Liver (tissue), 9 donors: ENCODE measurements around the gene RANBP17. TPM values are rescaled to one million over a fixed set of nuclear protein-coding genes. Genes with fewer than 3 reads are reported as not detected.

Experiments used
- DNase-seq: peaks from one replicate; pipeline ENCODE4 v3.0.0-alpha.2; 2017; ENCODE audit warnings: low spot score
- H3K27ac ChIP-seq, 2 donors: one replicate each; pipeline ENCODE4 v1.7.0; 2013; ENCODE audit warnings: inconsistent platforms in 2 of 2, low read length in 2 of 2, control low read depth in 1 of 2, low read depth in 1 of 2, mild to moderate bottlenecking in 1 of 2
- H3K27me3 ChIP-seq, 4 donors: one replicate each; pipeline versions ENCODE4 v1.6.1 to v1.7.0; 2013; ENCODE audit warnings: low read length in 3 of 4, inconsistent platforms in 1 of 4, mild to moderate bottlenecking in 1 of 4, moderate library complexity in 1 of 4; ENCODE audit not compliant: control insufficient read depth in 4 of 4, insufficient read depth in 4 of 4
- H3K36me3 ChIP-seq, 4 donors: one replicate each; pipeline versions ENCODE4 v1.6.1 to v1.7.0; 2013; ENCODE audit warnings: low read length in 3 of 4, mild to moderate bottlenecking in 3 of 4, low read depth in 1 of 4, moderate library complexity in 1 of 4; ENCODE audit not compliant: control insufficient read depth in 4 of 4, insufficient read depth in 3 of 4
- H3K4me1 ChIP-seq, 4 donors: one replicate each; pipeline versions ENCODE4 v1.6.1 to v1.7.0; 2013; ENCODE audit warnings: low read length in 3 of 4, mild to moderate bottlenecking in 3 of 4, moderate library complexity in 1 of 4; ENCODE audit not compliant: control insufficient read depth in 4 of 4, insufficient read depth in 4 of 4
- H3K4me3 ChIP-seq, 3 donors: one replicate each; pipeline versions ENCODE4 v1.6.1 to v1.7.0; 2013; ENCODE audit warnings: low read length in 3 of 3, control low read depth in 1 of 3, low read depth in 1 of 3, mild to moderate bottlenecking in 1 of 3
- H3K9ac ChIP-seq, 2 donors: one replicate each; pipeline ENCODE4 v1.7.0; 2013; ENCODE audit warnings: low read length in 2 of 2, mild to moderate bottlenecking in 2 of 2, moderate library complexity in 2 of 2, control low read depth in 1 of 2, low read depth in 1 of 2
- H3K9me3 ChIP-seq, 4 donors: one replicate each; pipeline versions ENCODE4 v1.6.1 to v1.7.0; 2013; ENCODE audit warnings: low read length in 3 of 4; ENCODE audit not compliant: control insufficient read depth in 4 of 4
- ATF3 ChIP-seq: IDR thresholded peaks from 2 replicates; pipeline ENCODE4 v1.6.1; 2016; ENCODE audit warnings: antibody characterized with exemption
- CTCF ChIP-seq: fragments of 150-350 bp; IDR thresholded peaks from 2 replicates; pipeline ENCODE4 v1.5.1; 2017; ENCODE audit warnings: improper control_type of control experiment, low read depth, low read length; ENCODE audit not compliant: missing input control
- EGR1 ChIP-seq, 2 donors: IDR thresholded peaks; 2 replicates each; pipeline ENCODE4 v1.6.1; 2016 to 2018; ENCODE audit warnings: antibody characterized with exemption in 2 of 2, low read depth in 2 of 2
- FOXA1 ChIP-seq: IDR thresholded peaks from 2 replicates; pipeline ENCODE4 v1.6.1; 2016; ENCODE audit warnings: antibody characterized with exemption
- FOXA2 ChIP-seq: IDR thresholded peaks from 2 replicates; pipeline ENCODE4 v1.6.1; 2016; ENCODE audit warnings: antibody characterized with exemption
- HNF4A ChIP-seq, 2 donors: conservative IDR thresholded peaks; 2 replicates each; pipeline ENCODE4 v1.6.1; 2016; ENCODE audit warnings: antibody characterized with exemption in 2 of 2, mild to moderate bottlenecking in 2 of 2
- HNF4G ChIP-seq: IDR thresholded peaks from 2 replicates; pipeline ENCODE4 v1.6.1; 2016; ENCODE audit warnings: antibody characterized with exemption
- JUND ChIP-seq, 2 donors: IDR thresholded peaks; 2 replicates each; pipeline ENCODE4 v1.6.1; 2016; ENCODE audit warnings: antibody characterized with exemption in 2 of 2
- MAX ChIP-seq: IDR thresholded peaks from 2 replicates; pipeline ENCODE4 v1.6.1; 2016; ENCODE audit warnings: antibody characterized with exemption
- NR2F2 ChIP-seq: IDR thresholded peaks from 2 replicates; pipeline ENCODE4 v1.6.1; 2016; ENCODE audit warnings: antibody characterized with exemption
- RAD21 ChIP-seq, 2 donors: IDR thresholded peaks; 2 replicates each; pipeline ENCODE4 v1.6.1; 2016; ENCODE audit warnings: antibody characterized with exemption in 2 of 2, mild to moderate bottlenecking in 2 of 2
- REST ChIP-seq: IDR thresholded peaks from 2 replicates; pipeline ENCODE4 v1.6.1; 2016; ENCODE audit warnings: antibody characterized with exemption, mild to moderate bottlenecking
- SP1 ChIP-seq: IDR thresholded peaks from 2 replicates; pipeline ENCODE4 v1.6.1; 2018; ENCODE audit warnings: antibody characterized with exemption, mild to moderate bottlenecking
- TAF1 ChIP-seq: conservative IDR thresholded peaks from 2 replicates; pipeline ENCODE4 v1.6.1; 2016; ENCODE audit warnings: antibody characterized with exemption, mild to moderate bottlenecking
- WGBS: extraction: QIAGEN DNeasy Blood & Tissue Kit; methylation state at CpG from one replicate; pipeline ENCODE4 v1.1.7; 2013; 5-methylcytosine and 5-hydroxymethylcytosine counted together
- polyA plus RNA-seq, 2 donors: library from polyadenylated mRNA; stranded (reverse) in 1 of 2; unstranded in 1 of 2; fragments of 200-250 nt in 1 of 2; fragments of >200 nt in 1 of 2; fragmentation: Nextera tagmentation in 1 of 2; extraction: Ambion mirVana in 1 of 2; gene quantifications; one replicate each; pipeline versions ENCODE4 v1.2.1 to v1.2.3, GENCODE V29; 2013 to 2015
- total RNA-seq, 2 donors: library from RNA; depleted of rRNA; stranded (reverse); fragments of >200 nt; gene quantifications; one replicate each; pipeline ENCODE4 v1.2.3, GENCODE V29; 2014
- donor health status: healthy.
- donor health status: healthy.
- donor health status: healthy.
- donor health status: healthy.
- donor health status: healthy.

Gene RANBP17
- total and polyA plus RNA-seq, 4 donors, result 0.83 to 10.8 (median 7.9) TPM

GRCh38 chr5:171024084-171024483 is 162.3 kb downstream of the RANBP17 start:
- H3K4me1 ChIP-seq, result no peaks in the 10 kb centered on the region
- H3K27ac ChIP-seq, result no peak overlapping the region
- H3K4me3 ChIP-seq, result no peak overlapping the region
- no peak for DNase-seq
- no peak for TF ChIP-seq ATF3
- TF ChIP-seq HNF4G, result no peak
- TF ChIP-seq SP1, result no peak
- TF ChIP-seq TAF1, result no peak
- TF ChIP-seq RAD21 (IDR thresholded peaks at IDR 0.05), result no peak
- no peak for TF ChIP-seq CTCF
- TF ChIP-seq MAX, result no peak
- TF ChIP-seq FOXA2, result no peak
- no peak for TF ChIP-seq JUND (IDR thresholded peaks at IDR 0.05)
- no peak for TF ChIP-seq HNF4A (conservative IDR thresholded peaks at IDR 0.05)
- TF ChIP-seq REST, result no peak
- TF ChIP-seq FOXA1, result no peak
- no peak for TF ChIP-seq NR2F2
- H3K27me3 ChIP-seq, result no peaks in the 10 kb centered on the region
- H3K9me3 ChIP-seq, result peaks cover 2 to 4% (median 3%) of the 10 kb centered on the region in 4 donors
- no peak overlapping the region for H3K9ac ChIP-seq
- no peaks in the 10 kb centered on the region for H3K36me3 ChIP-seq

- H3K4me3 ChIP-seq, result no peak overlapping the region
- TF ChIP-seq NR2F2 (no peak), JUND (IDR thresholded peaks at IDR 0.05) (no peak), RAD21 (IDR thresholded peaks at IDR 0.05) (no peak), HNF4A (conservative IDR thresholded peaks at IDR 0.05) (no peak), EGR1 (IDR thresholded peaks at IDR 0.05; ENCODE audit: low read depth in 2 of 2) (no peak)
- no peaks in the 10 kb centered on the region for H3K9me3 ChIP-seq
- no peaks in the 10 kb centered on the region for H3K4me1 ChIP-seq
- H3K27ac ChIP-seq, result no peak overlapping the region
- H3K36me3 ChIP-seq, result no peaks in the 10 kb centered on the region
- DNase-seq, result no peak
- no peak overlapping the region for H3K9ac ChIP-seq
- H3K27me3 ChIP-seq, result no peaks in the 10 kb centered on the region
- 94% methylated on average over 3 of the region's 3 CpGs for WGBS
These were observed 167.6 kb downstream of the RANBP17 start for GRCh38 chr5:171029401-171029800.

GRCh38 chr5:171031977-171032376 is 170.2 kb downstream of the RANBP17 start:
- Histone ChIP-seq H3K4me3 (no peak overlapping the region), H3K27me3 (no peaks in the 10 kb centered on the region), H3K9me3 (no peaks in the 10 kb centered on the region), H3K4me1 (no peaks in the 10 kb centered on the region), H3K36me3 (no peaks in the 10 kb centered on the region), H3K9ac (no peak overlapping the region), H3K27ac (no peak overlapping the region)
- no peak for TF ChIP-seq FOXA2
- DNase-seq, result no peak
- 92% methylated on average over 2 of the region's 2 CpGs for WGBS
